T-helper 2 cell (primary cell): ENCODE results near the gene NMRAL1.

Experiments used
- DNase-seq, 5 experiments: peaks; one replicate each; pipeline versions ENCODE4 v3.0.0 to v3.0.0-alpha.2; 2012 to 2022
- total RNA-seq, 2 donors: gene quantifications; one replicate each; lab custom pipeline; 2026; lab: John Stamatoyannopoulos, UW

NMRAL1 gene
- total RNA-seq = 18.1 to 33.5 reads per million in 2 donors

DNA sequence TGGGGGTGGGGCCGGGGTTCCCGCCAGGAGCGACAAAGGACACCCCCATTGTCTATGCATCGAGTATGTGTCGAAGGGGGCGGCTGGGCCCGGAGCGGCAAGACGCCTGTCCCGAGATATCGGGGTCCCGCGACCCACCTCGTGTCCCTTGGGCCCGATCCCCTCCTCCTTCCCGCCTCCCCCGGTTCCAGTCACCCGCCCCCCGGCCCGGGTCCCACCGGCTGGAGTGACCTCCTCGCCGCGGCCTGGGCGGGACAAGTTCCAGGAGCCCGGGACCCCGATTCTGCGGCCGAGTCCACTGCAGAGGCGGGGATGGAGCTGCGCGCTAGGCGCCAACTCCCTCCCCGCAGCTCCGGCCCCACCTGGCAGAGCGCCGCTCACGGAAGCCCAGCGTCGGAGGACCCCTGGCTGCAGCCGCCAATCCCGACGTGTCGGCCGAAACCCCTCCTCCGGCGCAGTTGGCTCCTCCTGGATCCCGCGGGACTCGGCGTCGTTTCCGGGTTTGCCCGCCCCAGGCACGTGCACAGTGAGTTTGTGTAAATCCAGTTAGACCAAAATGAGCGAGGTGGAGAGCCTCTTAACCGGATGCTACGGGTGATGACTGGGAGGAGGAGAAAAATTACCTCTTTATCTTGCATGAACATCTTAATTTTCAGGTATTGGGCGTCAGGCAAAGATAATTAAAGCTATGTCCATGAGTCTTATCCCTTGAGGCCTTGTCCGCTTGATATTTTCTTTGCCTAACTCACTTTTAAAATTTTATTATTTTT lies at the start of gene NMRAL1:
TSS of gene NMRAL1 (minus strand) at position 434 of the 770 bp plus-strand sequence. CDS start 493 bp downstream, outside the sequence.
- DNase-seq = peak; percentile 72 to 96 (median 83)

DNA sequence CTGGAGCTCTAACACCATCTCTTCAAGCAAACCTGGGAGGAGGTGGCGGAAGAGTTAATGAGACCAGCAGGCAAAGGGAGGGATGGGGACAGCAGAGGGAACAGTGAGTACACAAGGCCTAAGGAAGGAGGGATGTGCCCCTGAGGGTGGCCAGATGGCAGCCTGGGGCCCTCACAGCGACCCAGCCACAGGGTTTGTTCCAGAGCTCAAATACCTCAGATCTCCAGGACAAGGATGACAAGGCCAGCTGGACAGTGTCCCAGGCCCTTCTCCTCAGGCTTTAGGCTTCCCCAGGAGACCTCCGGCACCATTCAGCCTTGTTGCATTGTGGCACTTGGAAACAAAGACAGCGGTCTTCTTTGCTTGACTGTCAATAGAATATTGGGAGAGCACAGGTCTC lies 49.3 kb upstream of the NMRAL1 start:
- no peak for DNase-seq

DNA sequence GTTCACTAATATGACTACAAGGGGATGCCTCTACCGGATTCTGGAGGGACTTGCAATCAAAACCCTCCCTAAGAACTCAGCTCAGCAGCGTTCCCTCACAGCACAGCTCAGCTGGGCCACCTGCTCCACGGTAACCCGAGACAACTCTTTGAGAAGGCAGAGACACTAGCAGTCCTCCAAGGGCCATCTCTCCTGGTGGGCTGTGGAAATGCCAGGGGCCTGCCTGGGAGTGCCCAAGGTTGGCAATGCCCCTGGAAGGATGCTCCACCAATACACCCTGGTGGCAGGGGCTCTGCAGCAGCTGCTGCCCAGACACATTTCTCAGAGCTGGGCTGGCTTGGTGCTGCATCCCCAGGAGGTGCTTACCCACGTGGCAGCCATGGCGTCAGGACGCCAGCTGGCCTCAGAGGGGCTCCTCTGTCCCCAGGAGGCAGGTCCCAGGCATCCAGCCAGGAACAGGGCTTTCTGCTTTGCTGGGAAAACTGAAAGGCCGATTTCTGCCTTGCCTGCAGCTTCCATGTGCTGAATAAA lies 47.7 kb upstream of the NMRAL1 start:
- no peak for DNase-seq

DNA sequence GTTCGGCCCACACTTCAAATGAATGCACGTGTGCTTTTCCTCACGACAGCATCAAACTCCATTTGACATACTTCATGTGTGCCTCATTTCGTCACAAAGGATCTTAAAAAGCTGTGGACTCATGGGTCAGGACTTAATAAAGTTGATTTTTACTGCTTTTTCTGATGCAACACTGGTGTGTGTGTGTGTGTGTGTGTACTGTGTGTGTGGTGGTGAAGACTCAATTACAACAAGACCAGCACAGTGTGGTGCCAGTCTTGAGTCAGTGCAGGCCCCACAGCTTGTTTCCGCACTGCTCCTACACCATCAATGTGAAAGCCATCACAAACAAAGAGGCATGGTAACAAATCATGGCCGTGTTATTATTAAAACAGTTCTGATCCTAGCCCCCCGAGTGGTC lies 46.5 kb upstream of the NMRAL1 start:
- no peak for DNase-seq

DNA sequence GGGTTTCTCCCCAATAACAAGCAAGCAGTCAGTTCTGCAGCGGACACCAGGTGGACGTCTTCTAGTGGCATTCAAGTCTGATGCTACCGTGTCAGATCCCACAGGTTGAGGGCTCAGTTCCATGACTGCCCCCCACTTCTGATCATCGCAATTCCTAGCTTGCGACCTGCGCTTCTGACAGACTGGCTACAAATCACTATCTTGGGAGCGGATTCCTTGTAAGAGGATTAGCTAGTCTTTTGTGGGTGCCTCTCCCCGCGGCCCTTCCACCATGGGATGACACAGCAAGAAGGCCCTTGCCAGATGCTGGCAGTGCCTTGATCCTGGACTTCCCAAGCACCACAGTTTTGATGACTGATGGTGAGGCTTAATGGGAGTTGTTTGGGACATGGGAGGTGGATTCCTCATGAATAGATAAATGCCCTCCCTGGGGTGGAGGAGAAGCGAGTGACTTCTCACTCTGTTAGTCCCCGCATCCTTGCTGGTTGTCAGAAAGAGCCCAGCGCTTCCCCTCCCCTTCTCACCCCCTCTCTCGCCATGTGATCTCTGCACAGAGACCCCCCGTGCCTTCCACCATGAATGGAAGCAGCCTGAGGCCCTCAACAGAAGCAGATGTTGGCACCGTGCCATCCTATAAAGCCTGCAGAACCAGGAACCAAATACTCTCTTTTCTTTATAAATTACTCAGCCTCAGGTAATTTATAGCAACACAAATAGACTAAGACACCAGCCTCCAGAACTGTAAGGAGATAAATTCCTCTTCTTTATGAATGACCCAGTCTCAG lies 45.0 kb upstream of the NMRAL1 start:
- no peak for DNase-seq

DNA sequence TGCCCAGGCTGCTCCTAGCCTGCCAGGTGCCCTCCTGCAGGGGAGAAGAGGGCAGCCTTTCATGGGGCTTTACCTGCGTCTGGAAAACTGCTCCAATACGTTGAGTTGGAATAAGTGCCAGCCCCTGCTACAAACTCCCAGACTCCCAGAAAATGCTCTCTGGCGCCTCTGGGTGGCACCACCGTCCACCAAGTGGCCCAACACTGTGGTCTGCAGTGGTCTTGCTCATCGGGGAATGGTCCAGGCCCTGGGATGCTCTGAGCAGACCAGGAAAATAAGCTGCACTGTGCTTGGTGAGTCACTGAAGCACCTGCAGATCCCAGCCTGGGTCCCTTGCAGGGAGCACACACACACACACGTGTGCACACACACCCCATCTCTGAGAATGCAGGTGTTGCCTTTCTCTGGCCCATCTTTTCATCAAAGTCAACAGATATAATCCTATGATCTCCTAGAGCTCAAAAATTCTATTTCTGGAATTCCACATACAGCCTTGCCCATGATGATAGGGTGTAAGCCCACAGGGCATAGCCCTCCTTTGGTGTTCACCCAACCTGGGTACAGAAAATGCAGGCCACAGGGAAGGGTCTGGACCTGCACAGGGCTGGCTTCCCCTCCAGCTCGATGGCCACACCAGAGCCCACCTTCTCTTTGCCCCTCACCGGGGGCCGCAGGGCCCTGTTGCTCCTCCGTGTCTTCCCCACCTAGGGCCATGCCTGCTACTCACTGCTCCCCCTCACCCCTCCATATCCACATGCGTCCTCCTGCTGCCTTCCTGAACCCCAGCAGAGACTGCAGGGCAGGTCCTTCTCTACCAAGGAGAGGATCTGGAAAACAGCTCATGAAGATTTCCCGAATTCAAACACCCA lies 43.6 kb upstream of the NMRAL1 start:
- no peak for DNase-seq

DNA sequence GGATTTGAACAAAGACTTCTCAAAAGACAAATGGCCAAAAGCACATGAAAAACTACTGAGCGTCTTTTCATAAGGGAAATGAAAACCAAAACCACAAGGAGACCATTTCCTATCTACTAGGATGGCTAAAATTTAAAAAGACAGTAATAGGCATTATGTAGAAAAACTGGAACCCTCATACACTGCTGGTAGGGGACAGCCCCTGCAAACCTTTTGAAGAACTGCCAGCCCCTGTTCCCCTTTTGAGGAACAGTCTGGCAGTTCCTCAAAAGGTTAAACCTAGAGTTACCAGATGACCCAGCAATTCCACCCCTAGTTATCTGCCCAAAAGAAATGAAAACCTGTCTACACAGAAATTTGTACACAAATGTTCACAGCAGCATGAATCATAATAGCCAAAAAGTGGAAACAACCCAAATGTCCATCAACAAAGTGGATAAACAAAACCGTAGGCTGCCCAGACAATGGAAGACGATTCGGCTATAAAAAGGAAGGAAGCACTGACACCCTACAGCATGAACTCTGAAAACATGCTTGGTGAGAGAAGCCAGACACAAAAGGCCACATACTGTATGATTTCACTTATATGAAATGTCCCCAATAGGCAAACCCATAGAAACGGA lies 41.3 kb upstream of the NMRAL1 start:
- peak in 1 of 5 experiments; percentile 67 for DNase-seq

DNA sequence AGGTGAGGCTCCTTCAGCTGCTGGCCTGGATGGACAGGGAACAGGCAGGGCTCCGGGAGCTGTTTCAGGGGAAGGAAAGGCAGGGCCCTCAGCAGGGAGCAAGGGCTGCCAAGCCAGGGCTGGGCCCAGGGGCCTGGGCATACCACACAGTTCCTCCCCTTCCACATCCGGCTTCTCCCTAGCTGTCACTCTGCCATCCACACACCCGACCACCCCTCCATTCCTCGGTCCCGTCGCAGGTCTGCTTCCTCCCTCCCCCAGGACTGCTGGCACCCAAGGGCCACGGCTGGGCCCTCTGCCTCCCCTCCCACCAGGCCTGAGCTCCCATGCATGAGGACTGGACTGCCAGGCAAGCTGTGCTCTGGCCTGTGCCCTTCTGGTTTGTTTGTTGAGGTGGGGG lies 40.2 kb upstream of the NMRAL1 start:
- DNase-seq = no peak

DNA sequence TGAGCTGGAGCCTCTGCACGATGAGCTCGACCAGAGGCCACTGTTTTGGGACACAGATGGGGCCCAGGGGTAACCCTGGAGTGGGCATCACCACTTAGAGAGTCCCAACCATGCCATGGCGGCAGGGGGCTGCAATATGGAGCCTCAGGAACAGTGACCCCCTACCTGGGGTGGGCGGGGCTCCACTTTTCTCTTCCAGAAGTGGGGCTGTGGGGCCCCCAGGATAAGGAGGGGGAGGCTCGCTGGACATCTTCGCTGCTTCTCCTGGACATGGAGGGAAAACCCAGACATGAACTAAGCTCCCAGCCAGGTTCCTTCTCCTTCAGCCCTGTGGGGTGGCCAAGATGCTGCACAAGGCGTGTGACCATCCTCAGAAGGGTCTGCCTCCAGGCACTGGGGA lies 39.5 kb upstream of the NMRAL1 start:
- no peak for DNase-seq

DNA sequence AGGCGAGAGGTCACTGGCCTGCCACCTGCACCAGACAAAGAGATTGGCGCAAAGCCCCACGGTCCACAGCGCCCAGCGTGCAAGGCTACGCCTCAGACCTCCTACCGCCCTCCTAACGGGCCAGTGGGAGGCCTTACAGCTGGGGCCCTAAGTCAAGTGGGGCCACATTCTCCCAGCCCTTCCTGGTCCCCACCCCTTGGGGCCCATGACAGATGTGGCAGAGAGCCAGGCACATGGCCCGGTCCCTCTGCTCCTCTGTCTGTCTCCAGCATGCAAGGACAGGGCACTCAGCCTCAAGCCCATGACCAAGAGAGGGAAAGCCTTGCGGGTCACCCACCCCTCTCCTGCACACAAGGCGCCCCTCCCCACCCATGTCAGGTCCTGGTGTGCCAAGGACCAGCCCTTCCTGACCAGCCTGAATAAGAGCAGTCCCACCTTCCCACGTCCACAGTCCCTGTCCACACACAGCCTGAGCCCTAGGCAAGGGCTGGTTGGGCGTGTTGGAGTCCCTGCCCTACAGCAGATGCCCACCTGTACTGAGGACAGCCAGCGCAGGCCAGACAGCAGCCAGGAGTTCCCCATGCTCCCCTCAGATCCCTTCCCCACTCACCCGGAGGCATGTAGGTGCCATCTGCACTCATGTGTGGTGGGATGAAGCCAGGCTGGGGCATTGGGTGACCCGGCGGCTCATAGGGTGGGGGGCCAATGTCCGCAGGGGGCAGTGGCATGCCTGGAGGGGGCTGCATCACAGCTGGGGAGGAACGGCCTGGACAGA lies 38.8 kb upstream of the NMRAL1 start:
- no peak for DNase-seq

DNA sequence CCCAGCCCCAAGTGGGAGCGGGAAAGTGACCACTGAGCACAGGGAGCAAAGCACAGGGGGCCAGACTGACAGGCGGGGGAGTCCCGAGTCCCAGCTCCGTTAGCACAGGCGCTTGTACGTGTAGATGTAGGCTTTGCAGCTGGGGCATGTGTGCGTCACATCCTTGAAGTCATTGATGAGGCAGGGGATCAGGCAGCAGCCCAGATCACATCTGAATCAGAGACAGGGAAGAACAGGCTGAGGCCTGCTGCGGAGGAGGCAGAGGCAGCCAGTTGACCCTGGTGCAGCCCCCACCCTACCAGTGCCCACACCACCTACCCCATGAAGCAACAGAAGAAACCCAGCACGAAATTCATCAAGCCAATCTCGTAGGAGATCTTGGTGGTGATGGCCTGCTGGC lies 38.0 kb upstream of the NMRAL1 start:
- no peak for DNase-seq

DNA sequence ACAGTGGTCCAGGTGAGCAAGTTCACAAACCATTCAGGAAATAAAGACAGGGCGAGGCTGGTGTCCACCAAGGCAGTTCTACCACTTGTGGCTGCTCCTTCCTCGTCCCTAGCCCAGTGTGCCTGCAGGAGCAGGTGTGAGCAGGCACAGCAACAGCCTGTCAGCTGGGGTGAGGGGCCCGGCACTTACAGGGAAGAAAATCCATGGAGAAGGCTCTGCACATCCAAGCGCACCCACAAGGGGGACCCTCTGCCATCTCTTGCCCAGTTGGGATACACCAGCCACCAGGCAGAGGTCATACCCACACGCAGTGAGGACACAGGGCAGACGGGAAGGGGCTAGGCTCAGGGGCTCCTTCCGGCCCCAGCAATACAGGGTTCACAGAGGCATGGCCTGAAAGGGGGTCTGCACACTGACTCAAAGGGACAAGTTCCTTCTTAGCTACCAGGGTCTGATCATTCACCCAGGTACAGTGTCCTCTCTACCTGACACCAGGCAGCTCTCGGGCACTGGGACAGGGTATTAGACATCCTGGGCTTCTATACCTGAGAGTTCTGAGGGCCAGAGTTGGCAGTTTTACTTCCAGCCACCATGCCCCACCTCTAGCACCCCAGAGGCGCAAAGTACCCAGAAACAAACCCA lies 37.1 kb upstream of the NMRAL1 start:
- no peak for DNase-seq

DNA sequence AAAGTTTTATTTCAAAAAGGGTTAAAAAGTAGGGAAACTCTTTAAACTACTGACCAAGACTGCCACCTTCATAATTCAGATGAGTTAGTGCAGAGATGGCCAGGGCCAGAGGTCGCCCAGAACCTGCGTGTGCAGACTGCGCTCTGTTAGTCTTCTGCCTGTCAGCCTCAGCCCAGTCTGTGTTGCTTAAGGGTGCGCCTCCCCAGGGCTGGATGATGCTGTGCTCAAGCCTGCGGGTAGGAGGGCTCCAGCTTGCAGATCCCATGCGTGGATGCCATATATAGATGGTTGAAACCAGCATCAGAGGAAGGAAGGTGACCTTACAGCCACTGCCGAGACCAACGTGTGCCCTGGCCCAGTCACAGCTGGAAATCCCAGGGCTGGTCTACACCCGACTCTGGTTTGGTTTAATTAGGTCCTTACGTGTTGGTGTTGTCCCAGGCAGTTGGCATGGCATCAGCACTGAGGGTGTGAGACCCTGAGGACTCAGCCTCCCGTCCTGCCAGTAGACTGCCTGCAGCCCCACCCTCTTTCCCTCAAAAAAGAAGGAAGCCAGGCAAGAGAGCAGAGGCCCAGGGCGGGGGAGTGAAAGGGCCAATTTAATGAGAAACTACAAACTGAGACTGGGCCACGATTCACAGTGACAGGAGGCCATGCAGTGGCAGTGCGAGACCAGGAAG lies 36.5 kb upstream of the NMRAL1 start:
- DNase-seq = no peak

DNA sequence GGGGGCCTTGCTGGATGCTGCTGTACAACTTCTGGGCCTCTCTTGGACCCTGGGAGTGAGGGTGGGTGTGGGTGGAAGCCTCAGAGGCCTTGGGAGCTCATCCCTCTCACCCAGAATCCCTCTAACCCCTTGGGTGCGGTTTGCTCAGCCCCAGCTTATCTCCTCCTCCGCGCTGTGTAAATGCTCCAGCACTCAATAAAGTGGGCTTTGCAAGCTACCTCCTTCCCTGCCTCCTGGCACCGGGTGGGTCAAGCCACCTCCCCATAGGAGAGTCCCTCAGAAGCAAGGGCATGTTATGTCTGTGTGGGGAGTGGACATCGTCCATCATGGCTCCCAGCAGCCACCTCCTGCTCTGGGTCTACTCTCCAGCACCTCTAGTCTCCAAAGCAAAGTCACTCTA lies 35.7 kb upstream of the NMRAL1 start:
- DNase-seq = no peak

DNA sequence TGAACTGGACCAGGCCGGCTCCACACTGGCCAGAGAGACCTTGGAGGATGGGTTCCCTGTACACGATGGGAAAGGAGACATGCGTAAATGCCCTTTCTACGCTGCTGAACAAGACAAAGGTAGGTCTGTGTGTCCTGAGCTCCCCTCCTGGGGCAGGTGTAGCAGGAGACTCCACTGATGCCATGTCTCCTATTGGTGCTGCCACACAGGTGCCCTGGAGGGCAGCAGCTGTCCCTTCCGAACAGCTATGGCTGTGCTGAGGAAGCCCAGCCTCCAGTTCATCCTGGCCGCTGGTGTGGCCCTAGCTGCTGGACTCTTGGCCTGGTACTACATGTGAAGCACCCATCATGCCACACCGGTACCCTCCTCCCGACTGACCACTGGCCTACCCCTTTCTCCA lies 35.0 kb upstream of the NMRAL1 start:
- no peak for DNase-seq

DNA sequence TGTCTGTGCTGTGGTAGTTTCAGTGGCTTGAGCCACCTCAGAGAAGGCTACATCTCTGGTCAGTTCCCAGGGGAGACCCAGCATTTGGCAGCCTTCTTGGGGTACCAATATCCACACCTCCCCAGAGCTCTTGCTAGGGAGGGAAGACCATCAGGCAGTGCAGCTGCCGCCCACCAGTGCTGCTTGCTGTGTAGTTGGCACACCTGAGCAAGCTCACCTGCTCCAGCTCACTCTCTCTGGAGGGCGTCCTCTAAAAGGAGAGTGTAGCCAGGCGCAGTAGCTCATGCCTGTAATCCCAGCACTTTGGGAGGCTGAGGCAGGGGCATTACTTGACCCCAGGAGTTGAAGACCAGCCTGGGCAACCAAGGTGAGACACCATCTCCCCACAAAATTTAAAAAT lies 34.4 kb upstream of the NMRAL1 start:
- no peak for DNase-seq

DNA sequence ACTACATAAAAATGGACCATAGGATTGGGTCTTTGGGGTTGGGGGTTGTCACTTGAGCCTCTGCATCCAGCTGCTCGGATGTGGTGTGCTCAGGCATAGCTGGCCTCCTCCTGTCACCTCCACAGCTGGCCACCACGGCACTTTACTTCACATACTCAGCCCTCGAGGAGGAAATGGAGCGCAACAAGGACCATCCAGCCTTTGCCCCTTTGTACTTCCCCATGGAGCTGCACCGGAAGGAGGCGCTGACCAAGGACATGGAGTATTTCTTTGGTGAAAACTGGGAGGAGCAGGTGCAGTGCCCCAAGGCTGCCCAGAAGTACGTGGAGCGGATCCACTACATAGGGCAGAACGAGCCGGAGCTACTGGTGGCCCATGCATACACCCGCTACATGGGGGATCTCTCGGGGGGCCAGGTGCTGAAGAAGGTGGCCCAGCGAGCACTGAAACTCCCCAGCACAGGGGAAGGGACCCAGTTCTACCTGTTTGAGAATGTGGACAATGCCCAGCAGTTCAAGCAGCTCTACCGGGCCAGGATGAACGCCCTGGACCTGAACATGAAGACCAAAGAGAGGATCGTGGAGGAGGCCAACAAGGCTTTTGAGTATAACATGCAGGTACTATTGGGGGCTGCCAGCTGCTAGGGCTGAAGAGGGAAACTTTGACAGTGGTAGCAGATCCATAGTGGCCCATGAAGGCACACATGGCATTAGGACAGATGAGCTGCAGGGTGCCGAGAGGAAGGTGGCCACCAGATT lies 33.3 kb upstream of the NMRAL1 start:
- DNase-seq = no peak

DNA sequence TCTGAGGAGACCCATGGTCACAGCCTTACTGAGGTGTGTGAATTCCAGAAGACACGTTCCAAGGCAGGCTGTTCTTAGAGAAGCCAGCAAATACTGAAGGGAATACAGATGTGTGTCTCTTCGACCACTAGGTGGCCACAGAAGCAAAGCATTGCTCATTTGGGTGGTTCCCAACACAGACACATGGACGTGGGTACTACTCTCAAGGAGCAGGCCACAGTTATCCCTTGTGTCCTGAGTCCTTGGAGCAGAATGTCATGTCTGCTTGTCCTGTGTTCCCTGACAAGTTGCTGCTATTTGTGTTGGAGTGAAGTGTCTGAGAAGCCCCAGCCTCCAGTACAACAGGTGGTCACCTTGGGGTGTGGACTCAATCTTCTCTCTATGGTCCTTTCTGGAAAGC lies 32.0 kb upstream of the NMRAL1 start:
- peak in 4 of 5 experiments; percentile 15 to 84 (median 42) for DNase-seq

DNA sequence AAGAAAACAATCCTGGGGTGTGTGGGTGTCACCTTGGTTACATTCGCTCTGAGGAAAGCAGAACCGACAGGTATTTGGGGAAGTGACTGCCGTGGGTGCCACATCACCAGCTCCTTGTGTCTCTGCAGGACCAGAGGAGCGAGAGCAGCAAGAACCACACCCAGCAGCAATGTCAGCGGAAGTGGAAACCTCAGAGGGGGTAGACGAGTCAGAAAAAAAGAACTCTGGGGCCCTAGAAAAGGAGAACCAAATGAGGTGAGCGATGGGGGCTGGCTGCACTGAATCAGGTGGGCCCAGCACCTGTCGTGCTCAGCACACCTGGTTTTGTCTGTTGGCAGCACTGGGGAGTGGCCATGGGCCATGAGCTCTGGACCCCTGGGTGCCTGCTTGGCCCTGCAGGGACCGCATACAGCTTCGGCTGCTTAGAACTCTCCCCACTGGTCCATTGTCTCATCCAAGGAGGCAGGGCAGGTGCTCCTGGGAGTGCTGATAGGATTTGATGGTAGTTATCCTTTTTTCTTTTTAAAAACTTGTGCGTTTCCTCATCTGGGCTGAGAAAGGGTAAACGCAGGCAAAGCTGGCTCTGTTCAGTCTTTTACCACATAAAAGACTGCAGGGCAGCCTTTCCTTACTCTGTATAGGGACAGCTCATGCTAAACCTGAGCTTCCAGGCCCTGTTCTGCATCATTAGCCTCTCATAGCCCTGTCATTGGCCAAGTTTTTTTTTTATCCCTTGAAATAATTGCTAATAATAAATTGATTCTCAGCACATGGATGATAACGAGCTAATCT lies 31.1 kb upstream of the NMRAL1 start:
- DNase-seq = peak; percentile 23 to 94 (median 65)
